ENCODE measurements around the gene EDC3. TPM values are rescaled to one million over a fixed set of nuclear protein-coding genes. Genes with fewer than 3 reads are reported as not detected.

The EDC3 gene
- polyA plus RNA-seq, 1 donor from 2014 or later = 12.9 TPM

DNA sequence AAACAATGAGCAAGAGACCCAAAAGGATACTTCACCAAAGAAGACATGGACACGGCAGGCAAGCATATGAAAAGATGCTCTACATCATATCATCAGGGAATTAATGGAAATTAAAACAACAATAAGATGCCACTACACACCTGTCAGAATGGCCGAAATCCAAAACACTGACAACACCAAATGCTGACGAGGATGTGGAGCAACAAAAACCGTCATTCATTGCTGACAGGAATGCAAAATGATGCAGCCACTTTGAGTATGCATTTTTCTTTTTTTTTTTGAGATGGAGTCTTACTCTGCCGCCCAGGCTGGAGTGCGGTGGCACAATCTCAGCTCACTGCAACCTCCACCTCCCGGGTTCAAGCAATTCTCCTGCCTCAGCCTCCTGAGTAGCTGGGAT is 19.0 kb downstream of the EDC3 start:
- Histone ChIP-seq H3K4me3 (ENCODE audit: low read length) (no peak overlapping the region), H3K27ac (ENCODE audit: low read length) (no peak overlapping the region), H3K9me3 (ENCODE audit: low read length) (no peaks in the 10 kb centered on the region), H4K20me1 (ENCODE audit: insufficient read depth) (no peaks in the 10 kb centered on the region), H3F3A (ENCODE audit: insufficient read depth, low read length, poor library complexity, severe bottlenecking) (no peaks in the 10 kb centered on the region), H3K79me2 (replicated peaks; ENCODE audit: insufficient read depth, low read length) (peaks cover 27% of the 10 kb centered on the region), H3K36me3 (ENCODE audit: insufficient read depth, low read length) (no peaks in the 10 kb centered on the region), H3K9me2 (ENCODE audit: insufficient read depth, low read length) (no peaks in the 10 kb centered on the region), H3K9ac (ENCODE audit: low read length) (no peak overlapping the region), H2AFZ (ENCODE audit: low read depth, low read length) (no peak overlapping the region), H3K4me2 (ENCODE audit: low read length) (no peak overlapping the region), H3K27me3 (ENCODE audit: insufficient read depth, low read depth, low read length) (no peaks in the 10 kb centered on the region)
- TF ChIP-seq TAF1 (IDR thresholded peaks at IDR 0.05; ENCODE audit: low read depth) = no peak
- TF ChIP-seq SMC3 (conservative IDR thresholded peaks at IDR 0.05; ENCODE audit: poor library complexity) = no peak
- no peak for TF ChIP-seq EP300 (conservative IDR thresholded peaks at IDR 0.05; ENCODE audit: poor library complexity, severe bottlenecking)
- TF ChIP-seq POLR2AphosphoS5 (IDR thresholded peaks at IDR 0.05) = no peak
- no peak for TF ChIP-seq REST (IDR thresholded peaks at IDR 0.05; ENCODE audit: borderline replicate concordance)
- no peak for TF ChIP-seq MXI1 (conservative IDR thresholded peaks at IDR 0.05; ENCODE audit: poor library complexity, severe bottlenecking)

DNA sequence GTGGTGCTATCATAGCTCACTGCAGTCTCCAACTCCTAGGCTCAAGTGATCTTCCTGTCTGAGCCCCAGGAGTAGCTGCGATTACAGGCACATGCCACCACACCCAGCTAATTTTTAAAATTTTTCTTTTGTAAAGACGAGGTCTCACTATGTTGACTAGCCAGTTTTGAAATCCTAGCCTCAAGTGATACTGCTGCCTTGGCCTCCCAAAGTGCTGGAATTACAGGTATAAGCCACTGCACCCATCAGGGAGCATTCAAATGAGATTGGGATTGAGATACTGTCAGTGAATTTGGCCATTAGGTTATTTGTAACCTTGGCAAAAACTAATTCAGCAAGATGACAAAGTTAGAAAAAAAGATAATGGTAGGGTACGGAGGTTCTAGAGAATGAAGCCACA is 21.7 kb downstream of the EDC3 start:
- H3K4me3 ChIP-seq (ENCODE audit: low read length) = no peak overlapping the region
- H3K27ac ChIP-seq (ENCODE audit: low read length) = no peak overlapping the region
- no peak overlapping the region for H3K4me2 ChIP-seq (ENCODE audit: low read length)
- H3K9ac ChIP-seq (ENCODE audit: low read length) = no peak overlapping the region
- TF ChIP-seq POLR2AphosphoS5 (IDR thresholded peaks at IDR 0.05) (no peak), REST (IDR thresholded peaks at IDR 0.05; ENCODE audit: borderline replicate concordance) (no peak), TAF1 (IDR thresholded peaks at IDR 0.05; ENCODE audit: low read depth) (no peak), MXI1 (conservative IDR thresholded peaks at IDR 0.05; ENCODE audit: poor library complexity, severe bottlenecking) (no peak), RAD21 (conservative IDR thresholded peaks at IDR 0.05) (no peak), EP300 (conservative IDR thresholded peaks at IDR 0.05; ENCODE audit: poor library complexity, severe bottlenecking) (no peak), CTCF (IDR thresholded peaks at IDR 0.05; ENCODE audit: poor library complexity, severe bottlenecking) (no peak), EZH2 (IDR thresholded peaks at IDR 0.05; ENCODE audit: borderline replicate concordance, insufficient read depth, low read length, poor library complexity, severe bottlenecking) (no peak), SMC3 (conservative IDR thresholded peaks at IDR 0.05; ENCODE audit: poor library complexity) (no peak)
- H3K36me3 ChIP-seq (ENCODE audit: insufficient read depth, low read length) = no peaks in the 10 kb centered on the region
- no peaks in the 10 kb centered on the region for H3K27me3 ChIP-seq (ENCODE audit: insufficient read depth, low read depth, low read length)
- no peaks in the 10 kb centered on the region for H3K9me3 ChIP-seq (ENCODE audit: low read length)
- peaks cover 24% of the 10 kb centered on the region for H3K79me2 ChIP-seq (replicated peaks; ENCODE audit: insufficient read depth, low read length)
- no peaks in the 10 kb centered on the region for H3F3A ChIP-seq (ENCODE audit: insufficient read depth, low read length, poor library complexity, severe bottlenecking)
- H3K9me2 ChIP-seq (ENCODE audit: insufficient read depth, low read length) = no peaks in the 10 kb centered on the region
- no peak overlapping the region for H2AFZ ChIP-seq (ENCODE audit: low read depth, low read length)
- no peaks in the 10 kb centered on the region for H4K20me1 ChIP-seq (ENCODE audit: insufficient read depth)

Data from neural cell (in vitro differentiated cells).